ENCODE results near the gene OR52A1.

The OR52A1 gene

DNA sequence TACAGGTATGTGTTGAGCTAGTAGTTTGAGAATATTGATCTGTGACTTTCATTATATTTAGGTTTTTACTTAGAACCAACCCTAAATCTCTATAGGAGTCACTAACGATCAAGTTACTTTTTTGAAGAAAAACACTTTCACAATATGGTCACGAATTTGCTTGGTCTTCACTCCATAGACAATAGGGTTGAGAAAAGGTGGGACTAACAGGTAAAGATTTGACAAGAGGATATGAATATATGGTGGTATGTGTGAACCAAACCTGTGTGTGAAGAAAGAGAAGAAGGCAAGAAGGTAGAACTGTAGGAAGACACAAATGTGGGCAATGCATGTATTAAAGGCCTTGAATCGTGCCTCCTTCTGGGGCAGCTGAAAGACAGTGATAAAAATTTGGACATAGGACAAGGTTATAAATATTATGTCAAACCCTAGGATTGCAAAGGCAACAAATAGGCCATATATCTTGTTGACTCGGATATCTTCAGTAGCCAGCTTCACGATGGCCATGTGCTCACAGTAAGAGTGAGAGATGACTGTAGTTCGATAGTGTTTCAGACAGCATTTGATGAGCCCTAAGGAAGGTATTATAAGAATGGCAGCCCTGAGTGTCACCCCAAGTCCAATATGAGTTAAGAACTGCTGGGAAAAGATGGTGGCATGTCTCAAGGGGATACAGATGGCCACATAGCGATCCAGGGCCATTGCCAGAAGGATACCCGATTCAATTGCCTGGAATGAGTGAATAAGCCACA, 22.8 kb downstream of the OR52A1 start:
- no peak for DNase-seq (ENCODE audit: low read depth)

DNA sequence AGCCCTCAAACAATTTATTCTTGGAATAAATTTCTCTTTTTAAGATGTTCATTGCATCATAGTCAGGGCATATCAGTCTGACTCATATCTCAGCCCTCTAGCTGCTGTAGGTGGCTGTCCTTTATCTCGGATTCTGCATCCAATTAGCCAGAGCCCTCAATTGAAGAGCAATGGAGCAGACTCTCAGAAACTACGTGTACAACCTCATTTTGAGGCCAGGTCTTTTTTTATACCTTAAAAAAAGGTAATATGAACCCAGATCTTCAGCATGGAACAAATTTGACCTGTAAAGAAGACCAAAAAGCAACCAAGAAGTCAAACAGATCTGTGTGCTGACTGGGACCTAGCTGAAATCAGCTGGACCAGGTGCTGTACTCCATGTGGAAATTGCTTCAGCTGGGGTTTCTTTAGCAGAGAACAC, 25.1 kb downstream of the OR52A1 start:
- DNase-seq (ENCODE audit: low read depth): no peak

DNA sequence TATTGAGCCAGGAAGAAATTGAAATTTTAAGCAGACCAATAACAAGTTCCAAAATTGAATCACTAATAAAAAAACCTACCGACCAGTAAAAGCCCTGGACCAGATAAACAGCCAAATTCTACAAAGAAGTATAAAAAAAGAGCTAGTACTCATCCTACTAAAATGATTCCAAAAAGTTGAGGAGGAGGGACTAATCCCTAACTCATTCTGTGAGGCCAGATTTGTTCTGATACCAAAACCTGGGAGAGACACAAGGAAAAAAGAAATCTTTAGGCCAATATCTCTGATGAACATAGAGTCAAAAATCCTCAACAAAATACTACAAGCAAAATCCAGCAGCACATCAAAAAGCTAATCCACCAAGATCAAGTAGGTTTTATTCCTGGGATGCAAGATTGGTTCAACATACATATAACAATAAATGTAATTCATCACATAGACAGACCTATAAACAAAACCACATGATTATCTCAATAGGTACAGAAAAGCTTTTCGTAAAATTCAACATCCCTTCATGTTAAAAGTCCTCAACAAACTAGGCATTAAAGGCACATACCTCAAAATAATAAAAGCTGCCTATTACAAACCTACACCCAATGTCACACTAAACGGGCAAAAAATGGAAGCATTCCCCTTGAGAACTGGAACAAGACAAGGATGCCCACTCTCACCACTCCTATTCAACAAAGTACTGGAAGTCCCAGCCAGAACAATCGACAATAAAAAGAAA, 29.5 kb downstream of the OR52A1 start:
- no peak for DNase-seq (ENCODE audit: low read depth)

DNA sequence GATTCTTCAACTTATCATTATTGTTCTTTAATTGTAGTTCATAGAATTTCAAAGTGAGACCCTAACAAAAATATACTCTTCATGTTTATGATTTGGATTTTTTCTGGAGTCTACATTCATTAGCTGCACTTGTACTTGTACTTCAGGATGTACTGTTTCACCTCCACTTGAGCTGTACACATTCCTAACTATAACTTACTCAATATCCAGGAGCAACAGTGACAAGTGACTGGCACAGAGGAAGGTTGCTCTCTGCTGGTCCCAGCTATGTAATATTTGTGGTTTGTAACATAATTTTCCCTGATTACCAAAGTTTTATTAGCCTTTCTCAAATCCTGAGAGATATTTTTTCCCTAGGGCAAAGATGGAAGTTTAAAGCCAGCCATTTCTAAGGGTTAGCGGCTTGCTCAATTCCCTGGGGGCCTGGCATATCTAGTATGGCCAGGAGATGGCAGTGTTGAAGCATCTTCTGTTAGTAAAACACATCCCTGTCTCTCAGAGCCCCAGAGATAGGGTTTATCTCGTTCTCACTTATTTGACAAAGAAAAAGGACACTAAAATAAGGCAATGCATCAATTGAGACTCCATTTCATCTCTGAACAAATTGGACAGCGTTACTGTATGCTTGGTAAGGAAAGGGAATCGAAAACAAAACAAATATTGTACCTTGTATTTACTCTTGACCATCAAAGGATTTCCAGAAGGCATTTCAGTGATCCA, 30.6 kb downstream of the OR52A1 start:
- peak; percentile 48 for DNase-seq (ENCODE audit: low read depth)

DNA sequence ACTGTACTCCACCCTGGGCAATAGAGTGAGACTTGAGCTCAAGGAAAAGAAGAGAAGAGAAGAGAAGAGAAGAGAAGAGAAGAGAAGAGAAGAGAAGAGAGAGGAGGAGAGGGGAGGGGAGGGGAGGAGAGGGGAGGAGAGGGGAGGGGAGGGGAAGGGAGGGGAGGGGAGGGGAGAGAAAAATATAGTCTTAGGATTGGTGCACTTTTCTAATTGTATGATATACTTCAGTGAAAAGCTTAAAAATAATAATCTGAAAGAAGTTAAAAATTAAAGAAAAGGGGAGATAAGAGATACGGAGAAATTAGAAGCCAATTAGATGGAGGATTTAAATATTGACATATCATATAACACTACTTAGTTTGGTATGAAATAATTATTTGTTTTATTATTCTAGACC, 35.7 kb downstream of the OR52A1 start:
- no peak for DNase-seq (ENCODE audit: low read depth)

DNA sequence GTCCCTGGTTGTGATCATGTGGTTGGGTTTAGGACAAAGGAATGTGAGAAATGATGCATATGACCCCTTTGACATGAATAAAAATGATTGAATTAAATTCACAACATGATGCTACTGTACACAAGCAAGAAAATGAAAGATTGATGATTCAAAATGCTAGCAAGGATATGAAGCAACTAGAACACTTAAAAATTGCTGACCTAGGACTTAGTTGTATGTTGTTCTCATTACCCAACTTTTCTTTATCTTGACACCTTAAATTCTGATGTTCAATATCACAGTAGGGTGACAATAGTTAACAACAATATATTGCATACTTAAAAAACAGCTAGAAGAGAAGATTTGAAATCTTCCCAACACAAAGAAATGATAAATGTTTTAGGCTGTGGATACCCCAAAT, 37.0 kb downstream of the OR52A1 start:
- DNase-seq (ENCODE audit: low read depth): no peak

DNA sequence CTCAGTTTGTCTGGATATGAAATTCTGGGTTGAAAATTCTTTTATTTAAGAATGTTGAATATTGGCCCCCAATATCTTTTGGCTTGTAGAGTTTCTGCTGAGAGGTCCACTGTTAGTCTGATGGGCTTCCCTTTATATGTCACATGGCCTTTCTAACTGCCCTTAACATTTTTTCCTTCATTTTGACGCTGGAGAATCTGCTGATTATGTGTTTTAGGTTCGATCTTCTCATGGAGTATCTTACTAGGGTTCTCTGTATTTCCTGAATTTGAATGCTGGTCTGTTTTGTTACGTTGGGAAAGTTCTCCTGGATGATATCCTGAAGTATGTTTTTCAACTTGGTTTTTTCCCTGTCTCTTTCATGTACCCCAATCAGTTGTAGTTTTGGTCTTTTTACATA, 39.2 kb downstream of the OR52A1 start:
- no peak for DNase-seq (ENCODE audit: low read depth)

DNA sequence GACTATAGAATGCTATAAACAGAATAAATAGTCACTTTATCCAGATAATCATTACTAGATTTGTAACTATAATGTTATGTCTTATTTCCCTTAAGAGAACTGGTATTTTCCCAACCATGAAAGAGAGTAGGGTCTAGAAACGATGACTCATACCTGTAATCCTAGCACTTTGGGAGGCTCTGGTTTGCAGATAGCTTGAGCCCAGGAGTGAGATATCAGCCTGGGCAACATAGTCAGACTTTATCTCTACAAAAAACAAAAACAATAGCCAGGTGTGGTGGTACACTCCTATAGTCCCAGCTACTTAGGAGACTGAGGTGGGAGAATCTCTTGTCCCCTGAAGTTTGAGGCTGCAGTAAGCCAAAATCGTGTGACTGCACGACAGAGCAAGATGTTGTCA, 47.3 kb downstream of the OR52A1 start:
- no peak for DNase-seq (ENCODE audit: low read depth)

DNA sequence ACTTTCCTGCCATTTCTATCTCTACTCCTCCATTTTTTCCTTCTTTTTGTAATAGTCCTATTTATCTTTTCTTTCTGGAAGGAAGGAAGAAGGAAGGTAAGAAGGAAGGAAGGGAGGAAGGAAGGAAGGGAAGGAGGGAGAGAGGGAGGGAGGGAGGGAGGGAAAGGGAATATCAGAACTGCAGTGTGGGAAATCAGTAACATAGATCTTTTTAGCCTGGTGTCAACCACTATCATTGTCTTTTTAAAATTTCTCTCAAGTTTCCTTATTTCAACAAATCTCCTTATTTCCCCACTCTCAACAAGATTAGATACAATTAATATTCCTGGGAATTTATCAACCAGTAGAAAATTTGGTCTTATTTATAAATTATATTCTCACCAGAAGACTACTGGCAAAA, 51.5 kb downstream of the OR52A1 start:
- no peak for DNase-seq (ENCODE audit: low read depth)

DNA sequence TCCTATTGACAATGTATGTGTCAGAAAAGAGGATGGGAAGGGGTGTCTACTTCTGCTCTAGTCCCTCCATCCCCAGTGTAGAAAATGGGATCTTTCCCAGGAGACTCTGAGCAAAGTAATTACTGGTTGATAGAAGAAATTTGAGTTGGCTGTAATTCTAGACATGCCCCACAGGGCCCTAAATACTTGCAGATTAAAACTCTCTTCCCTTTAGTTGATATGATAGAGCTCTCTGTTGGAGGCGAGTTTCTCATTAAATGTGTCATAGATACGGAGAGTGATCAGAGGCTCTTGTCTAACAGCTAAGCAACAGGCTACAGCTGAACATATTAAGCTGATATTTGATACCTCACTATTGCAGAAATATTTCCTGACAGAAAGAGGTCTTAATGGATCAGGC, 52.3 kb downstream of the OR52A1 start:
- DNase-seq (ENCODE audit: low read depth): no peak

DNA sequence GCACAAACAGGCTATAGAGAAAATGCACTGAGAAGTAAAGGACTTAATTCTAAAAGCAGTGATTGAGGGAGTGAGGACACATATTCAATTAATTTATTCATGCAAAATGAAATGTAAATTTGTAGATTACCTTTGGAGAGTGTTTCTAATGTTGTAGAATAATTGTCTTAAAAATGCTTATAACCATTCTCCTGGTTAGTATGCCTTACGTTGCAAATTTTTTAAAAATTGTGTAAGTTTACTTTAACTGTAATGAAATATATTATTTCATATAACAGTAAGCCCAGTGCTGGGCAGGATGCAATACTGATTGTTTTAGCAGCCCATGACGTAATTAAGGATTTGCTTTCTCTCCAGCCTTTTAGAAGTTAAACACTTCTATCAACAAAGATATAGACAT, 58.5 kb downstream of the OR52A1 start:
- DNase-seq (ENCODE audit: low read depth): no peak

Data from HS-27A (cell line).